GM19025 (cell line): ENCODE data around the gene RPL26.
"Not testable (repeated sequence)": the region's sequence is repeated elsewhere in the genome, so short reads cannot be mapped to it uniquely, and the experiment has no call there.

Experiments used
- ATAC-seq: cut with Tn5 transposase; IDR thresholded peaks from one replicate; pipeline ENCODE4 v1.9.1; 2021; ENCODE audit warnings: mild to moderate bottlenecking, low read depth, moderate library complexity; ENCODE audit not compliant: unreplicated experiment

Gene RPL26

GRCh38 chr17:8369944-8370343 lies 13.0 kb downstream of the RPL26 start:
- ATAC-seq: no peak

DNA sequence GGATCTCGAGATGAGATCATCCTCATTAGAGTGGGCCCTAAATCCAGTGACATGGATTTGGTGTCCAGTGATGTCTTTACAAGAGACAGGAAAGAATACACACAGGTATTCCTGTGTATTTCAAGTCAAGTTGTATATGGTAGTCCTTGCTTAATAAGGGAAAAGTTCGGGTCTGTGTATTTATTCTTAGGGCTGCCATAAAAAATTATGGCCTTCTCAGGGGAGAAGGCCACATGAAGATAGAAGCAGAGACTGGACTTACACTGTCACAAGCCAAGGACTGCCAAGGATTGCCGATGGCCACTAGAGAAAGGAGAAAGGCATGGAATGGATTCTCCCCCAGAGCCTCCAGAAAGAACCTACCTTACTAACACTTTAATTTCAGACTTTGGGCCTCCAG lies 14.8 kb downstream of the RPL26 start:
- no peak for ATAC-seq

DNA sequence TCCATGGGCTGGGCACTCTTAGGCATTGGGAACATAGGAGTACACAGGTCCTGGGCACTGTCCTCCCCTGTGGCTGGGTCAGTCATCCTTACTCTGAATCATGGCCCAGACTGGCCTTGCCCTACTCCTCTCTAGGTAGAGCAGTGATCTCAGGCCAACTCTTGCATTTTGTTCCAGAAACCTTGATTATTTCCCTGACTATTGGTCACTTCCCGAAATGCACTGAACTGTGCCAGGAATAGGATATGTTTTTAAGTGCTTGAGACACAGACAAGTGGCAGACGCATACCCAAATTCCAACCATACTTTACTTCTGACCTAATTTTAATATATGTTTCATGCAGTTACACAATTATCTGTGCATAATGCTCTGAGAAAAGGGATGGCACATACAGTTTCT lies 16.8 kb downstream of the RPL26 start:
- no peak for ATAC-seq

DNA sequence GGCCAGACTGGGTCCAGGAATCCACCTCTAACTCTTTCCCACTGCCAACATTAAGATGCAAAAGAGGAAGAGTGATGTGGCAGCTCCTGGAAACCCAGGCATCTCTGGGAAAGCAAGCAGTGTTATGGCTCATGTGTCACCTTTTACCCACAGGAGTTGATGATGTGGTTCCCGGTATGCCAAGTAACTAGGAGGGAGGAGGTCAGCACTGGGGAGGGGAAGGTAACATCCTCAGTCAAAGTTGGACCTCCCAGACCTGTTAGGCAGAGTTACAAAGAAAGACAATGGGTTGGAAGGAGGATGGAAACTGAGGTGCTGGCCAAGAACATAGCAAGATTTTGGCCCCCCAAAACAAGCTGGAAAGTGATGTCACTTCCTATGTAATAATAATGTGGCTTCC lies 17.9 kb downstream of the RPL26 start:
- no peak for ATAC-seq

DNA sequence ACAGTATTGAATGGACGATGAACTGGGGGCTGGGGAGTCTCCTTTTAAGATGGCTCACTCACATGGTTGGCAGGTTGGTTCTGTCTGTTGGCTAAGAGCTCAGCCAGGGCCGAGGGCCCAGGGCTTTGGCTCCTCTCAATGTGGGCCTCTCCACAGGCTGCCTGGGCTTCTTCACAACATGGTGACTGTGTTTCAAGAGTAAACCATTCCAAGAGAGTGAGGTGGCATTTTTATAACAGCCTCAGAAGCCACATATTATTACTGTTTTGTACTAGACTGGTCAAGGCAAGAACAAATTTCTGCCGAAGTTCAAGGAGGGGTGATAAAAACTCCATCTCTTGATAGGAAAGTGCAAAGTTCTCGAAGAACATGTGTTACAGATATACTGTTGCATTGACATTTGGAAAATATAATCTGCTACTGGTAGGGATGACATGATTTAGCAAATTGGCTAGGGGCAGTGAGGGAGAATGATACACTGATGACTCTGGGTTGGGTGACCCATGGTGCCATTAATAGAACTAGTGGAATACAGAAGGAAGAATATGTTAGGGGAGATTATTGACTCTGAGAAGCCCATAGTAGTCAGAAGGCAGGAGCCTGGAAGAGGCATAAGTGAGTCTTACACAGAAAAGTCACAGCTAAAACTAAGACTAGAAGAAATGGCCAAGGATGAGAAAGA lies 20.2 kb downstream of the RPL26 start:
- ATAC-seq: no peak

DNA sequence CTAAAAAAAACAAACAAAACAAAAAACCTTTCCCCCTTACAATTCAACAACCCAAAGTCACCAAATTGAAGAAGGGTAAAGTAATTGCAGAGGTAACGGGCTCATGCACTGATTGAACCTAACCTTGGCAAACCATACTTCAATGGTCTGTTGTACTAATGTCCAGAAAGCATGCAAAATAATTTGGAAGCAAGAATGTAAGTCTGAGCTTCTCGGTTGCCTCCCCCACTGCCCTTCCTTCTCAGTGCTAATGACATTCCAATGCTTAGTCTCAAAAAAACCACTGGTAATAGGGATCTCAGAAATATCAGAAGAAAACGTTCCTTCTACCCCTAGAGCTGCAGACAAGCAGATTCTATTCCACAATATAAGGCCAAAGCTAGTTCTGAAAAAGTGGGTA lies 22.2 kb downstream of the RPL26 start:
- no peak for ATAC-seq

- no peak for ATAC-seq
These were observed 22.7 kb downstream of the RPL26 start for GRCh38 chr17:8360260-8360659.

DNA sequence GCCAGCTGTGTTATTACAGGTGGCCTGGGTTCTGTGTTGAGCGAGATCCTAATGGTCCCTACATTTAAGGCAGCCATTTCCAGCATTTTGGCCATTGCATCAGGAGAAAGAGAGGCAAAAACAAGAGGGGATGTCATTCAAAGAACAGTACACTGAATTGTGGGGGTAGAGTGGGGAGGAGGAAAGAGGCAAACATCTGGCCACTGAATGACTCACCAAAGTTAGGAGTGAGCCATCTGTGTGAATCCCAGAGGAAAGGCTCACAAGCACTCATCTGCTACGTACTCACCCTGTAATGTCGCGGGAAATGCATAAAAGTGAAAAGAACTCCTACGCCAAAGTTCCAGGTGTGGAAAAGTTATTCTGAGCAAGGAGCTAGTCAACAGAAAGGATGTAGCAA lies 23.2 kb downstream of the RPL26 start:
- ATAC-seq: no peak

- no peak for ATAC-seq
These were observed 25.1 kb downstream of the RPL26 start for GRCh38 chr17:8357910-8358309.

DNA sequence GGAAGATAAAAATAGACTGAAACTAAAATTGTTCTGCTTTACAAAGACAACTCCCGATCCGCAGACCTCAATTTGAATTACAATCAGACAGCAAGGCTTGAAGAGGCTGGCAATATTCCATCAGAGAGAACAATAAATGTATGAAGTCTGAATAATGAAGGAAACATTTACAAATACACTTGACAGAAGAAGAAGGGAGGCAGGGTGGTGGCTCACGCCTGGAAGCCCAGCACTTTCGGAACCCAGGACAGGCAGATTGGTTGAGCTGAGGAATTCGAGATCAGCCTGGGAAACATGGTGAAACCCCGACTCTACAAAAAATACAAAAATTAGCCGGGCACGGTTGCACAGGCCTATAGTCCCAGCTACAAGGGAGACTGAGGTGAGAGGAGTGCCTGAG lies 28.8 kb downstream of the RPL26 start:
- ATAC-seq: no peak

DNA sequence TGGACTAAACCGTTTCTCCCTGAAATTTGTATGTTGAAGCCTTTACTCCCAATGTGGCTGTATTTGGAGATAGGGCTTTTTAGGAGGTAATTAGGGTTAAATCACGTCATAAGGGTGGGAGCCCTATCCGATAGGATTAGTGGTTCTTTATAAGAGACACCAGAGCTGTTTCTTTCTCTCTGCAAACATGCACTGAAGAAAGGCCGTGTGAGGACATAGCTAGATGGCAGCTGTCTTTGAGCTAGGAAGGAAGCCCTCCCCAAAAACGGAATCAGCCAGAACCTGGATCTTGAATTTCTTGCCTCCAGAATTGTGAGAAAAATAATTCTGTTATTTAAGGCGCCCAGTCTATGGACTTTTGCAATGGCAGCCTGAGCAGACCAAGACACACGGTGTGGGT lies 29.3 kb downstream of the RPL26 start:
- no peak for ATAC-seq

GRCh38 chr17:8350339-8350738 lies 32.7 kb downstream of the RPL26 start:
- ATAC-seq: no peak

DNA sequence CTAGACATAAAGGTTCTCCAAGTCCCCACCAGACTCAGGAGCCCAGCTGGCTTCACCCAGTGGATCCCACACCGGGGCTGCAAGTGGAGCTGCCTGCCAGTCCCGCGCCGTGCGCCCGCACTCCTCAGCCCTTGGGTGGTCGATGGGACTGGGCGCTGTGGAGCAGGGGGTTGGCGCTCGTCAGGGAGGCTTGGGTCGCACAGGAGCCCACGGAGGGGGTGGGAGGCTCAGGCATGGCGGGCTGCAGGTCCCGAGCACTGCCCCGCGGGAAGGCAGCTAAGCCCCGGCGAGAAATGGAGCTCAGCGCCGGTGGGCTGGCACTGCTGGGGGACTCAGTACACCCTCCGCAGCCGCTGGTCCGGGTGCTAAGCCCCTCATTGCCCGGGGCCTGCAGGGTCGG lies 36.0 kb downstream of the RPL26 start:
- ATAC-seq: not testable (repeated sequence)

- no peak for ATAC-seq
These were observed 36.9 kb downstream of the RPL26 start for GRCh38 chr17:8345951-8346665.

GRCh38 chr17:8345052-8345690 lies 37.8 kb downstream of the RPL26 start:
- ATAC-seq: no peak

DNA sequence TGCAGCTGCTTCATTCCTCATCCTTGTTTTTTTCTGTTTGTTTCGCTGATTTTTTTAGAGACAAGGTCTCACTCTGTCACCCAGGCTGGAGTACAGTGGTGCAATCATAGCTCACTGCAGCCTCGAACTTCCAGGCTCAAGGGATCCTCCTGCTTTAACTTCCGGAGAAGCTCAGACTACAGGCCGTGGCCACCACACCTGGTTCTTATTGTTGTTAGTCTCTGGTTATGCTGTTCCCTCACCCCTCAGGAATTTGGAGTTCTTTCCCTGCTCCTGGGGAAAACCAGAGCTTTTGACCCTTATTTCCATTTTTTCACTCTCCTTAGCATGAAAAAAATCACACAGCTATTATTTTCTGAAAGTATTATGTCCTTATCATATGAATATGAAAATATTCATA lies 41.5 kb downstream of the RPL26 start:
- ATAC-seq: no peak

DNA sequence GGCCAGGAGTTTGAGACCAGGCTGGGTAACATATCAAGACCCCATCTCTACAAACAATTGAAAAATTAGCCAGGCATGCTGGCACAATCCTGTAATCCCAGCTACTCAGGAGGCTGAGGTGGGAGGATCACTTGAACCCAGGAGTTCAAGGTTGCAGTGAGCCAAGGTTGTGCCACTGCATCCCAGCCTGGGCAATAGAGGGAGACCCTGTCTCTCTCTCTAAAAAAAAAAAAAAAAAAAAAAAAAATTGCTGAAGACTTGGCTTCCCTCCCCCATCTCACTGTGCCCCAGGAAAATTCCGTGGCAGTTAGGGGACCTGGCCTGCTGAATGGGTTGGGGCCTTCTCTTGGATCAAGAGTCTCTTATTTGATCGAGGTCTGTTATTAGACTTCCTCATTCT lies 43.5 kb downstream of the RPL26 start, which contains the start of gene ODF4:
Gene ODF4 (plus strand): TSS at position 301 of the 400 bp plus-strand sequence. CDS start 212 bp downstream, outside the sequence.
- ATAC-seq: no peak

DNA sequence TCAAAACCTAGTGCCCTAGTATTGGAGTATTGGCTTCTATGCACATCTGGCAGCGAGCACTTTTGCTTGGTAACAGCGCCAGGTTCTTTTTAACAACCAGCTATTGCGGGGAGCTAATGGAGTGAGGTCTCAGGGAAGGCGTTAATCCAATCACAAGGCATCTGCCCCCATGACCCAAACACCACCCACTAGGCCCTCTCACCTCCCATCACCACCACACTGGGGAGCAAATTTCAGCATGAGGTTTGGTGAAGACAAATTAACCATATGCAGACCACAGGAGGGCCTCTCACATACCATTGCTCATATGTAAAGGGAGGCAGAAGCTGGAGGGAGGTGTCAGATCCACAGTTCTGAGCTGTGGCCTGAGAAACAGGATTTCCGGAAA lies 44.2 kb downstream of the RPL26 start:
- ATAC-seq: no peak

DNA sequence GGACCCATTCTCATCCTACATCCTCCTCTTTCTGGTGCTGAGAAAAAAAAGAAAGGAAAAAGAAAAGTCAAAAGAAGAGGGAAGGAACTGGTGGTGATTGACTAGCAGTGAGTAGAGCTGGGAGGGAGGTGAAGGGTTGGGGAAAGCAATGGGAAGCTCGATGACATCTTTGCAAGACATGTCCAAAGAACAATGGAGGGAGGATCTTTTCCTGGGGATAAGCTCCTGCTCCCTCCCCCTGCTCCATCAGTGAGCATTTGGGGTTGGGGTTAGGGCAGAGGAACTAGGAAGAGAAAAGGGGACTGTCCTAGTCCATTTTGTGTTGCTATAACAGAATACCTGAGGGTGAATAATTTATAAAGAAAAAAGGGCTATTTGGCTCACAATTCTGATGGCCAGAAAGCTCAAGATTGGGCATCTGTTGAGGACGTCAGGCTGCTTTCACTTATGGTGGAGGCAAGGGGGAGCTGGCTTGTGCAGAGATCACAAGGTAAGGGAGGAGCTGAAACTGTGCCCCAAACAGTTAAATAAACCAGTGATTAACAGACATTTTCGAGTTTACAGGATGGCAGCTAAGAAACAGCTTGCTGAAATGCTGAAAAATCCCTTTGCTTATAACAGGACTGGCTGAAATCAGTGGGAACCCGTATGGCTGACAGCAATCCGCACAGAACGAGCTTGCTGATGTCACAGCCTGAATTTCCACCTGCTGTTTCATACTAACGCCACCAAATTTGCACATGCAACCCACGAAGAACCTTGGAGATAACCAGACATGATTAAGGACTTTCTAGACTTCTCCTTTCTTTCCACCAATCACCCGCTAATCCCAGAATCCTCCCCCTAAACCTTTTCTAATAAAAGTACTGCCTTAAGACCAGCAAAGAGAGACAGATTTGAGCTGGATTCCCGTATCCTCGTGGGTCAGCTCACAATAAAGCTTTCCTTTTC lies 44.9 kb downstream of the RPL26 start:
- no peak for ATAC-seq

- no peak for ATAC-seq
These were observed 49.7 kb downstream of the RPL26 start for GRCh38 chr17:8333281-8333680.

DNA sequence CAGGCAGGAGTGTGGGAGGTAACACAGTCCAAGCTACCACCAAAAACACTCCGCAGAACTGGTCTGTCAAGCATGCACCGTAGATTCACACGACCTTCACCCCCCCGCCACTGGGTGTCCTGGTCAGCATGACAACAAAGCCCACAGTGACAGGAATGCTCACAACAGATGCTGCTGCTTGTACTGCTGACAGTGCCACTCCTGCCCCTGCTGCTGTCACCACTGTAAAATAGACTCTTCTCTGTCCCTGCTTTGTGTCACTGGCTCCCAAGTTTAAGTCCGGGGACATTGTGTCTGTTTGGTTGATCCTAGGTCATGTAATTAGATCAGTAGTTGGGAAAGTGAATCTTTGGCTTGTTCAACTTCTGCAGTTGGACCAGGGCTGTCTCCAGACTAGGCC lies 50.3 kb downstream of the RPL26 start:
- ATAC-seq: no peak
